ENCODE measurements around the gene GABARAPL1. TPM values are rescaled to one million over a fixed set of nuclear protein-coding genes. Genes with fewer than 3 reads are reported as not detected.

GABARAPL1 gene
- total RNA-seq, 1 experiment from 2014 or later = 55.6 TPM

DNA sequence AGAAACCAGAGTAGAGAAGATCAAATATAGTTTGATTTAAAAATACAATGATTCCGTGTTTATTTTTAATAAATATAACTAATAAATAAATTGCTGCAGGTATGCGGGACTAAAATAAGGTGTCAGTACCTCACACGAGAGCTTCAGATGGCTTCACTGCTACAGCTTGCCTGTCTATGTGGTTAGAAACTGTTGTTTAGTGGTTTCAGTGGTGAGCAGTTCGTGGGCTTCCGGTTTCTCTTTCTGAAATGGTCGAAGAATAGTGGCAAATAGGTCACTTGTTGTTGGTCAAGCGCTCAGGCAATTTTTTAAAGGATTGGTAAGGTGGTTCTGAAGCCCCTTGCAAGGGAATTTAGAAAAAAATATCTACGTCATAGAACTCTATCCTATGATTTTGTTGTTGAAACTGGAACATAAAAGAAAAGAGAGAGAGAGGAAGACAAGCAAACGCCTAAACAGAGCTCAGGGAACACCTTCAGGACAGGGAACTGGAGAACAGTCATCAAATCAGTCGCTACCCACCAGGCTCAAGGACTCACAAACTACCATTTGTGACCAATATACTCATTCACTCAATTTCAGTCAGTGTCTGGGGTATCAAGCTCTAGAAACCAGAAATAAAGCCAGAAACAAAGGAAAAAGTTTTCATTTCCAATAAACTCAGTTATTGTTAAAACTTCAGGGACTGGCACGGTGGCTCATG is 31.3 kb downstream of the GABARAPL1 start:
- H2BK15ac ChIP-seq (ENCODE audit: low read depth, low read length) = no peak overlapping the region
- no peak overlapping the region for H3K9ac ChIP-seq (ENCODE audit: extremely low read depth, insufficient read length, low read length)
- no peak overlapping the region for H3K27ac Mint-ChIP-seq
- no peak overlapping the region for H4K5ac ChIP-seq (ENCODE audit: insufficient read length, low read depth, low read length)
- no peak overlapping the region for H3K4me3 Mint-ChIP-seq
- no peaks in the 10 kb centered on the region for H3K27me3 ChIP-seq (ENCODE audit: insufficient read depth, low read length)
- H2BK120ac ChIP-seq (ENCODE audit: low read depth, low read length, poor library complexity, severe bottlenecking) = no peak overlapping the region
- no peak overlapping the region for H3K4ac ChIP-seq (ENCODE audit: low read depth, low read length)
- no peaks in the 10 kb centered on the region for H3K9me3 ChIP-seq (ENCODE audit: control insufficient read depth, low read depth, low read length)
- H2AK5ac ChIP-seq (ENCODE audit: insufficient read length, low read length) = no peak overlapping the region
- no peak for DNase-seq
- no peak overlapping the region for H2BK5ac ChIP-seq (ENCODE audit: insufficient read length, low read length)
- no peaks in the 10 kb centered on the region for H3K79me2 ChIP-seq (ENCODE audit: insufficient read depth, low read length)
- H3K27ac ChIP-seq (ENCODE audit: insufficient read length, low read depth, low read length) = no peak overlapping the region
- H3K56ac ChIP-seq (ENCODE audit: insufficient read length, low read depth, low read length) = no peak overlapping the region
- H4K8ac ChIP-seq (replicated peaks; ENCODE audit: insufficient read length, low read depth, low read length) = no peak overlapping the region
- H3K4me1 Mint-ChIP-seq = peaks cover 11 to 14% of the 10 kb centered on the region in 2 experiments
- TF ChIP-seq, protein P1, sequence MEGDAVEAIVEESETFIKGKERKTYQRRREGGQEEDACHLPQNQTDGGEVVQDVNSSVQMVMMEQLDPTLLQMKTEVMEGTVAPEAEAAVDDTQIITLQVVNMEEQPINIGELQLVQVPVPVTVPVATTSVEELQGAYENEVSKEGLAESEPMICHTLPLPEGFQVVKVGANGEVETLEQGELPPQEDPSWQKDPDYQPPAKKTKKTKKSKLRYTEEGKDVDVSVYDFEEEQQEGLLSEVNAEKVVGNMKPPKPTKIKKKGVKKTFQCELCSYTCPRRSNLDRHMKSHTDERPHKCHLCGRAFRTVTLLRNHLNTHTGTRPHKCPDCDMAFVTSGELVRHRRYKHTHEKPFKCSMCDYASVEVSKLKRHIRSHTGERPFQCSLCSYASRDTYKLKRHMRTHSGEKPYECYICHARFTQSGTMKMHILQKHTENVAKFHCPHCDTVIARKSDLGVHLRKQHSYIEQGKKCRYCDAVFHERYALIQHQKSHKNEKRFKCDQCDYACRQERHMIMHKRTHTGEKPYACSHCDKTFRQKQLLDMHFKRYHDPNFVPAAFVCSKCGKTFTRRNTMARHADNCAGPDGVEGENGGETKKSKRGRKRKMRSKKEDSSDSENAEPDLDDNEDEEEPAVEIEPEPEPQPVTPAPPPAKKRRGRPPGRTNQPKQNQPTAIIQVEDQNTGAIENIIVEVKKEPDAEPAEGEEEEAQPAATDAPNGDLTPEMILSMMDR (conservative IDR thresholded peaks at IDR 0.05) = no peak
- H3K18ac ChIP-seq (ENCODE audit: insufficient read length, low read depth, low read length) = no peak overlapping the region
- H3K23me2 ChIP-seq (ENCODE audit: insufficient read length, low read depth, low read length, poor library complexity, severe bottlenecking) = no peaks in the 10 kb centered on the region
- no peak overlapping the region for H3K14ac ChIP-seq (ENCODE audit: insufficient read depth, low read length)
- H3K4me2 ChIP-seq (ENCODE audit: insufficient read depth, insufficient read length, low read length) = no peak overlapping the region
- H3K23ac ChIP-seq (ENCODE audit: insufficient read length, low read depth, low read length) = no peak overlapping the region
- H3K27me3 Mint-ChIP-seq (ENCODE audit: low read depth) = no peaks in the 10 kb centered on the region
- no peaks in the 10 kb centered on the region for H3K36me3 Mint-ChIP-seq (ENCODE audit: insufficient read depth in 1 of 3, low read depth in 3 of 3)
- no peaks in the 10 kb centered on the region for H3K79me1 ChIP-seq (ENCODE audit: insufficient read depth, low read depth, low read length, poor library complexity, severe bottlenecking)
- no peak overlapping the region for H2BK12ac ChIP-seq (ENCODE audit: insufficient read length, low read depth, low read length)
- no CpG with 5 or more reads among the region's 11 CpGs for WGBS (ENCODE audit: extremely low coverage, insufficient read length, low lambda C conversion rate)
- no peak overlapping the region for H4K91ac ChIP-seq (ENCODE audit: insufficient read length, low read depth, low read length)
- H2AFZ ChIP-seq (ENCODE audit: low read length) = no peak overlapping the region
- H3K9me3 Mint-ChIP-seq = no peaks in the 10 kb centered on the region
- H3T11ph ChIP-seq (ENCODE audit: low read length) = no peak overlapping the region
- H2BK20ac ChIP-seq (ENCODE audit: low read depth, low read length, poor library complexity, severe bottlenecking) = no peak overlapping the region
- H3K4me1 ChIP-seq (ENCODE audit: insufficient read depth, low read length) = no peaks in the 10 kb centered on the region
- H4K20me1 ChIP-seq (ENCODE audit: control insufficient read depth, insufficient read depth, insufficient read length) = no peaks in the 10 kb centered on the region
